Smooth muscle cell of the umbilical artery (primary cell): ENCODE results near the gene FBXO4. TPM values are rescaled to one million over a fixed set of nuclear protein-coding genes. Genes with fewer than 3 reads are reported as not detected.

ENCODE experiments used
- total RNA-seq: library from RNA; depleted of rRNA; stranded (reverse); fragments of >200 nt; gene quantifications from 2 replicates; pipeline ENCODE4 v1.2.3, GENCODE V29; 2014

The FBXO4 gene
- total RNA-seq = 6.2 and 10.4 TPM in 2 replicates

GRCh38 chr5:41924872-41925554 lies at the start of gene FBXO4:
Gene FBXO4, plus strand, starts transcription at chr5:41925281. Its CDS starts 29 bp downstream, at chr5:41925310.

GRCh38 chr5:41903892-41904799 lies 20.9 kb upstream of the FBXO4 start, which contains the start of gene RIMOC1:
Gene RIMOC1, plus strand, starts transcription at chr5:41904344. Its CDS starts 24 bp downstream, at chr5:41904368.

Other genes with a start within 250 kb of the FBXO4 start
- 40.4 and 57.0 TPM in 2 replicates for gene OXCT1, start 54.9 kb upstream of the FBXO4 start, total RNA-seq
- 14.8 and 19.4 TPM in 2 replicates for gene RIMOC1, start 20.9 kb upstream of the FBXO4 start, total RNA-seq